ENCODE data around the gene KIF26A. TPM values are rescaled to one million over a fixed set of nuclear protein-coding genes. Genes with fewer than 3 reads are reported as not detected.

Gene KIF26A
- total RNA-seq, 1 donor from 2014 or later = 0.26 TPM

DNA sequence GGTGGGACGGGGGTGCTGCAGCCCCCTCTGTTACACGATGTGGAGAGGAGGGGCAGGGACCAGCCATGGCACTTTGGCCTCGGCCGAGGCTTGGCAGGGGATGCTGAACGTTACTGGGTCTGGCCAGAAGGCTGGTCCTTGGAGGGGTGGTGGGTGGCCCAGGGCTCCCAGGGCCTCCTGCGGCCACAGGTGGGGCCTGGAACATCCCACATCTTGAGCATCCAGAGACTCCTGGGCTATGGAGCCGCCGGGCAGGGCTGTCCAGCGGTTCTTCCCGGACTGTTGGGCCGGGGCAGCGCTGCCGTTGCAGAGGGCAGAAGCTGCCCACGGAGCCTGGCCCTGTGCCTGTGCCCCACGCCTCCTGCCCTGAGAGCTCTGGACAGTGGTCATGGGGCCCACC, 15.9 kb downstream of the KIF26A start:
- no peak overlapping the region for H3K4me3 ChIP-seq (ENCODE audit: low read depth, low read length)
- no peak for FAIRE-seq
- TF ChIP-seq, protein P1, sequence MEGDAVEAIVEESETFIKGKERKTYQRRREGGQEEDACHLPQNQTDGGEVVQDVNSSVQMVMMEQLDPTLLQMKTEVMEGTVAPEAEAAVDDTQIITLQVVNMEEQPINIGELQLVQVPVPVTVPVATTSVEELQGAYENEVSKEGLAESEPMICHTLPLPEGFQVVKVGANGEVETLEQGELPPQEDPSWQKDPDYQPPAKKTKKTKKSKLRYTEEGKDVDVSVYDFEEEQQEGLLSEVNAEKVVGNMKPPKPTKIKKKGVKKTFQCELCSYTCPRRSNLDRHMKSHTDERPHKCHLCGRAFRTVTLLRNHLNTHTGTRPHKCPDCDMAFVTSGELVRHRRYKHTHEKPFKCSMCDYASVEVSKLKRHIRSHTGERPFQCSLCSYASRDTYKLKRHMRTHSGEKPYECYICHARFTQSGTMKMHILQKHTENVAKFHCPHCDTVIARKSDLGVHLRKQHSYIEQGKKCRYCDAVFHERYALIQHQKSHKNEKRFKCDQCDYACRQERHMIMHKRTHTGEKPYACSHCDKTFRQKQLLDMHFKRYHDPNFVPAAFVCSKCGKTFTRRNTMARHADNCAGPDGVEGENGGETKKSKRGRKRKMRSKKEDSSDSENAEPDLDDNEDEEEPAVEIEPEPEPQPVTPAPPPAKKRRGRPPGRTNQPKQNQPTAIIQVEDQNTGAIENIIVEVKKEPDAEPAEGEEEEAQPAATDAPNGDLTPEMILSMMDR (IDR thresholded peaks at IDR 0.05; ENCODE audit: insufficient read depth, low read length, severe bottlenecking) = no peak
- DNase-seq (ENCODE audit: low read depth) = no peak
- H3K27me3 ChIP-seq (ENCODE audit: control insufficient read depth, insufficient read depth, low read length) = no peaks in the 10 kb centered on the region
- H3K36me3 ChIP-seq (ENCODE audit: control insufficient read depth, insufficient read depth, low read length) = no peaks in the 10 kb centered on the region

DNA sequence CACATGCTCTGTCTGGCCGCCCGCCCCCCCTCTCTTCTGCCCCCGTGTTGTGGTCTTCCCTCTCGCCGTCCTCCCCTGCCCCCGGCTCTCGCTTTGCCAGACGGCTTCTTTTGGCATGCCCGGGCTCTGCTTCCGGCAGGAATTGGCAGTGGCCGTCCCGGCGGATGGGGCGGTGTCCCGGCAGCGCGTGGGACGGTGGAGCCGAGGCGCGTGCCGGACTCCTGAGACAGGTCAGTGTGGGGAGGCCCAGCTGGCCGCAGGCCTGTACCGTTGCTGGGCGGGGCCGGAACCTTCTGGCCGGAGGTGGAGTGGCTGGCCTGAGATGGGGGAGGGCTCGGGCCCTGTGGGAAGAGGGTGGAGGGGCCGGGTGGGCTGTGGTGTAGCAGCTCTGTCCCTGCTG, 17.1 kb downstream of the KIF26A start:
- FAIRE-seq = no peak

DNA sequence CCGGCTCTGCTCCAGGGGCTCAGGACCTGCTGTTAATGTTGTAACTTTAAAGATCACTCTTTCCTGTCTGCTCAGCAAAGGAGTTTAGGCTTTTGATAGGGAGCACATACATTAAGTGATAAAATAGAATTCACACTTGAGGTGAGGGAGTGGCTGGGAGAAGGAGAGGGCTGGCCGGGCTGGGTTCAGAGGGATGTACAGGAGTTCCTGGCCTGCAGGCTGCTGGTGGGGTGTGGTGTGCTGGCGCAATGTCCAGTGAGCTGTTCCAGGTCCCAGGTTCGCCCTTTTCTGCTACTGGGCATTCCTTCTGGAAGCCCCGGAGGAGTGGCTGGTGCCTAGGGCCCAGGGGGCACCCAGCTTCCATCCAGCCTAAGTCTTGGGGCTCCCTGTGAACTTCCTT, 17.8 kb downstream of the KIF26A start:
- TF ChIP-seq, protein P1 (IDR thresholded peaks at IDR 0.05; ENCODE audit: insufficient read depth, low read length, severe bottlenecking) = no peak
- Histone ChIP-seq H3K27me3 (ENCODE audit: control insufficient read depth, insufficient read depth, low read length) (no peaks in the 10 kb centered on the region), H3K4me3 (ENCODE audit: low read depth, low read length) (no peak overlapping the region), H3K36me3 (ENCODE audit: control insufficient read depth, insufficient read depth, low read length) (no peaks in the 10 kb centered on the region)
- no peak for DNase-seq (ENCODE audit: low read depth)
- FAIRE-seq = no peak

More for the DNA sequence above, 17.1 kb downstream of the KIF26A start:
- Histone ChIP-seq H3K36me3 (ENCODE audit: control insufficient read depth, insufficient read depth, low read length) (no peaks in the 10 kb centered on the region), H3K4me3 (ENCODE audit: low read depth, low read length) (no peak overlapping the region), H3K27me3 (ENCODE audit: control insufficient read depth, insufficient read depth, low read length) (no peaks in the 10 kb centered on the region)
- DNase-seq (ENCODE audit: low read depth) = no peak
- TF ChIP-seq, protein P1 (IDR thresholded peaks at IDR 0.05; ENCODE audit: insufficient read depth, low read length, severe bottlenecking) = no peak

DNA sequence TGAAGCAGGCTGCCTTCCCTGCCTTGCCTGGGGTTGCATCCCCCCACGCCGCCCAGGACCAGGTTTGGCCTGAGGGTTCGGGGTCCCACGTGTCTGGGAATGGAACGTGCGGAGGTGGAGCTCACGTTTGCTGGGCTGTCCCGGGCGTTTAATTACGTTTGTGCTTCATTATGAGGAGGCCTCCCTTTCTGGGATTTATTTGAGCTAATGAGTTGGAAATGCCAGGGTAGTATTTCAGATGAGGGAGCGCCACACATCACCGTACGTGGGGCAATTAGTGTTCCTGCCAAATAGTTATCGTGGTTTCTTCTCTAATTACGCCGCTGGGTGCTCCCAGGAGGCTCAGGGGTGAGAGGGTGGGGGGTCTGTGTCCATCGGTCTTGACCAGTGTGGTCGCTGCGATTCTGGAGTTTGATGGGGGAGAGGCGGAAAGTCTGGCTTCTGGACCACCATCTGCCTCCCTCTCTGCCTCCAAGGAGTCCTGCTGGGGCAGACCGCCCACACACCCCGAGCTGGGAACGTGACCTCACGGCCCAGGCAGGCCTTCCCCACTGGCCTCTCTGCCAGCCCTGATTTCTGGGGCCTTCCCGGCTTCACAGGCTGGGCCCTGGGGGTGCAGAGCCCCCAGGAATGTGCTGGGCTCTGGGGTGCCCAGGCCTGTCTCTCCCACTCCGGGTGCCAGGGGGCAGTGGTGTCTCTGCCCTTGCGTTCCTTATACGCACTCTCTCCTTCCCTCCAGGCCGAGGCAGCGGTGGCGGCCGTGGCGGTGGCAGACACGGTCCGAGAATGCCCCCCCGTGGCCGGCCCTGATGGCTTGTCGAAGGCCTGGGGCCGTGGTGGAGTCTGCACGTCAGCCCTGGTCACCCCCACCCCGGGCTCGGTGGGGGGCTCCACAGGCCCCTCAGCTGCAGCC, 18.9 kb downstream of the KIF26A start:
- H3K36me3 ChIP-seq (ENCODE audit: control insufficient read depth, insufficient read depth, low read length) = no peaks in the 10 kb centered on the region
- DNase-seq (ENCODE audit: low read depth) = no peak

DNA sequence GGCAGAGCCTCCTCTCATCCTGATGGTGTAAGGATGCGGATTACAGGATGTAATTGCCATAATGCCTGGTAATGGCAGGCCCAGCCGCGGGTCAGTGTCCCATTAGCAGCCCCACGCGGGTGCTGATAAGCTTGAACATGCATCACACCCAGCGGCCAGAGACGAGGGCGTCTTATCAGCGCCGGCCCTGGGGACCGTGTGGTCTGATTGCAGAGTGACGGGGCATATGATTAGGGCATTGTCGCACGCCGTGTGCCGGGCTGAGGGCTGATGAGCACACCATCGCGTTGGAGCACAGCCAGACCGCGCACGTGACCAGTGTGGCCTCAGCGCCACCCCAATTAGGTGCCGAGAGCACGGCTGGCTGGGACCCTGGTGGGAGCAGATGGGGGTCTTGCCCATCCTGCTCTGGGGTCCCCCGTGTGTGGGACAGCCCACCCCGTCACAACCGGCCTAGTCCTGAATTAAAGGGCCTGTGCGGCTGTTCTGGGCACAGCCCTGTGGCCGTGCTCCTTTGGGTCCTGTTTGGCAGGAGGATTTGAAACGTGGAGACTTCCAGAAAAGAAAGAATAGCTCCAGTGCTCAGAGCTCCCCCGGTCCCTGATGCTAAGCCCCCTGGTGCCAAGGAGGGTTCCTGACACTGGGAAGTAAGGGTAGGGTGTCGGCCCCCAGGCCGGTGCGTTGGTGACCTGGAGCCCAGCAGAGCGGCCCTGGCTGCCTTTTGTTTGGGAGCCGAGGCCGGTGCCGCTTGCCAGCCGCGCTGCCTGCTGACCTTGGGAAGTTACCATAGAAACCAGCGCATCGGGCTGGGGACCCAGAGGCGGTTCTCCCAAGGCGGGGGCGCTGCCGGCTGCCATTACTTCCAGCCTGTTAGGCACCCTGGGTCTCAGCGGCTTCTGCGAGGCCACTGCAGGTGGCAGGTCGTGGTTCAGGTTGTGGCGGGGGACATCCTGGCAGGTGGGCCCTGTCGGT, 20.7 kb downstream of the KIF26A start:
- Histone ChIP-seq H3K27me3 (ENCODE audit: control insufficient read depth, insufficient read depth, low read length) (no peaks in the 10 kb centered on the region), H3K4me3 (ENCODE audit: low read depth, low read length) (no peak overlapping the region), H3K36me3 (ENCODE audit: control insufficient read depth, insufficient read depth, low read length) (no peaks in the 10 kb centered on the region)
- no peak for DNase-seq (ENCODE audit: low read depth)
- TF ChIP-seq, protein P1 (IDR thresholded peaks at IDR 0.05; ENCODE audit: insufficient read depth, low read length, severe bottlenecking) = no peak
- FAIRE-seq = no peak

More for the DNA sequence above, 18.9 kb downstream of the KIF26A start:
- Histone ChIP-seq H3K27me3 (ENCODE audit: control insufficient read depth, insufficient read depth, low read length) (no peaks in the 10 kb centered on the region), H3K4me3 (ENCODE audit: low read depth, low read length) (no peak overlapping the region)
- FAIRE-seq = no peak
- TF ChIP-seq, protein P1 (IDR thresholded peaks at IDR 0.05; ENCODE audit: insufficient read depth, low read length, severe bottlenecking) = no peak

All from bronchial epithelial cell (primary cell).